GM10847 (cell line): ENCODE measurements around the gene CYB5R3.

Experiments used
- POLR2A ChIP-seq: IDR thresholded peaks from 2 replicates; pipeline ENCODE4 v1.6.1; 2011; ENCODE audit not compliant: insufficient read length; ENCODE audit errors: extremely low read depth

Gene CYB5R3

DNA sequence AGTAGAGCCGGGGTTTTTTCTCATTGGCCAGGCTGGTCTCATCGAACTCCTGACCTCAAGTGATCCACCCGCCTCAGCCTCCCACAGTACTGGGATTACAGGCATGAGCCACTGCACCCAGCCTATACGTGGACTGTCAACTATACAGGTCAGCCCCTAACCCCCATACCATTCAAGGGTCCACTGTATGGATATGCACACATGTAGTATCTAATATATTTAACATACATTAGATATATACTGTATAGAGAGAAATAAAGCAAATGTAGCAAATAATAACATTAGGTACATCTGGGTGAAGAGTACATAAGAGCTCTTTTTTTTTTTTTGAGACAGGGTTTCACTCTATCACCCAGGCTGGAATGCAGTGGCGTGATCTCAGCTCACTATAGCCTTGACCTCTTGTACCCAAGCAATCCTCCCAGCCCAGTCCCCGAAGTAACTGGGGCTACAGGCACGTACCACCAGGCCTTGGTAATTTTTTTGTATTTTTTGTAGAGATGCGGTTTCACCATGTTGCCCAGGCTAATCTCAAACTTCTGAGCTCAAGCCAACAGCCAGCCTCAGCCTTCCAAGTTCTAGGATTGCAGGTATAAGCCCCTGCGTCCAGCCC, 7.3 kb downstream of the CYB5R3 start:
- TF ChIP-seq POLR2A, result no peak

DNA sequence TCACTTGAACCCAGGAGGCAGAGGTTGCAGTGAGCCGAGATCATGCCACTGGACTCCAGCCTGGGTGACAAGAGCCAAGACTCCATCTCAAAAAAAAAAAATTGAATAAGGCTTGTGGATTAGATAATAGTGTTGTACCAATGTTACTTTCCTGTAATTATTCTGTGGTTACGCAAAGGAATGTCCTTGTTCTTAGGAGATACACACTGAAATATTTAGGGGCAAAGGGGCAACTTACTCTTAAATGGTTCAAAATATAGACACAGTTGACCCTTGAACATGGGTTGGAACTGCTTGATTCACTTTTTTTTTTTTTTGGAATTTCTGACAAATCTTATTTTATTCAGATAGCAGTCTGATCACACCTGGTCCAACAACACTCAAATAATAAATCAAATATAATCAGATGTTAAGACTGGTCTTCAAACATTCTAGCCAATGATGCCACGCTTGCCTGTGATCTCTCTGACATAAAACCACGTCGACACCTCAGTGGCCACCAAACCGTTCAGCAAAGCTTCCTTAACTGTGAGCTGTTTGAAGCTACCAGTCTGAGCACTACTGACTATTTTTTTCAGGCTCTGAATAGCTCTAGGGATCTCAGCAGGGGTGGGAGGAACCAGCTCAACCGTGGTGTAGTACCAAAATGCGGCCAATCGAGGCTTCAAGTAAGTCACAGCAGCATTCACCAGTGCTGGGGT, 9.5 kb downstream of the CYB5R3 start:
- TF ChIP-seq POLR2A, result no peak

DNA sequence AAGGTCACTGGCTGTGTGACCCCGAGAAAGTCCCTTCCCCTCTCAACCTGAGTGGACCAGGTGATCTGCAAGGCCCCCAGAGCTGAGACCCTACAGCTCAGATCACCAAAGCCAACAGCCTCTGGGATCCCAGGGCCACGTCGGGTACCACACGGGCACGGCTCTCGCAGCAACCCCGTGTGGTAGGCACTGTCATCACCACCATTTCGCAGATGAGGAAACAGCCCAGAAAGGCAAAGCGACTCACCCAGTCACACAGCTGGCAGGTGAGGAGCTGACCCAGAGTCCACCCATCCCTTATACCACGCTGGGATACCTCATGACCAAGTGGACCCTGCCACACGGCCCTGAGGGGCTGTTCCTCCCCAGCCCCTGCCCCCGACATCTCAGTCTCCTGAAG, 11.6 kb downstream of the CYB5R3 start:
- no peak for TF ChIP-seq POLR2A

DNA sequence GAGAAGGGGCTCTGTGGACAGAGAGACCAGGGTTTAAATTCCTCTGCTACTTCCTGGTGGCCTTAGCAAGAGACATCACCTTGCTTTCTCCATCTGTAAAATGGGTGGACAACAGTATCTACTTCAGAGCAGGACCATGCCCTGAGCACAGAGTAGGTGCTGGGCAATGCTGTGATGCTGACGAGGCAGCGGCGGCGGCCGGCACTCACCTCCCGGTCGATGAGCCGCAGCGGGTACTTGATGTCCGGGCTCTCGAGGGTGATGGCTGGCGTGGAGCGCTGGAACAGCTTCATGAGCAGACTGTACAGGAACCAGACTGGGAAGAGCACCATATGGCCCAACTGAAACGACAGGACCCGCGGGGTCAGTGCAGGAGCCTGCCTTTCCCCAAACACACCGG, 12.7 kb downstream of the CYB5R3 start:
- no peak for TF ChIP-seq POLR2A

DNA sequence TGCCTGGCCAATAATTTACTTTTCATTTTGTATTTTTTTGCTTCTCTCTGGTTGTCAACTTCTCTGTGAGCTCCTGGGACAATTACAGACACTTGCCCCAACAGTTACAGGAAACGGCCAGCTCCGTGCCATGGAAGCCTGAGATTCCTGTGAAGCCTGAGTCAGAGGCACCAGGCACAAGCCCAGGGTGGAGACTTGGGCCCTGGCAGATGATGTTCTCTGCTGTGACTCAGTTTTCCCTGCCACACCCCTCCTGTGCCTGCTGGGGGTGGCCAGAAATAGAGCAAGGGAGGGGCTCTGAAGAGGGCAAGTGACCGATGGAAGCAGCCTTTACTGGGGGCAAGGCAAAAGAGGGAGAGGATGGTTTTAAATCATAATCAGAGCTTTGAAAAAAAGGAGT, 13.7 kb downstream of the CYB5R3 start:
- TF ChIP-seq POLR2A, result no peak

DNA sequence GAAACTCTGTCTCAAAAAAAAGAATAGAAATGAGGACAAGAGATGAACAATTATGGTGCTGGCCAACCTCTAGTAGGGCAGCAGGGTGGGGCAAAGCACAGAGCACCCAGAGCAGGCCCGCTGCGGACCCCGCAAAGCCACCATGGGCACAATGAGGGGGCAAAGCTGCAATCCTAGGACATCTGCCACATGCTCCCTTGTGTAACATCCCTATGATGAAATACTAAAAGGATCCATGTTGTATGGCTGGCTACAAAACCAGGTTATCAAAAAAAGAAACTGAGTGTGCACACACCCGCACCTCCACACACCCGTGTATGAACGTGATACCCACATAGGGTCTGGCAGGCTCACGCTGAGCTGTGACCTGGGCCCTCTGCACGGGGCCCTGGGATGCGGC, 16.2 kb downstream of the CYB5R3 start:
- no peak for TF ChIP-seq POLR2A

DNA sequence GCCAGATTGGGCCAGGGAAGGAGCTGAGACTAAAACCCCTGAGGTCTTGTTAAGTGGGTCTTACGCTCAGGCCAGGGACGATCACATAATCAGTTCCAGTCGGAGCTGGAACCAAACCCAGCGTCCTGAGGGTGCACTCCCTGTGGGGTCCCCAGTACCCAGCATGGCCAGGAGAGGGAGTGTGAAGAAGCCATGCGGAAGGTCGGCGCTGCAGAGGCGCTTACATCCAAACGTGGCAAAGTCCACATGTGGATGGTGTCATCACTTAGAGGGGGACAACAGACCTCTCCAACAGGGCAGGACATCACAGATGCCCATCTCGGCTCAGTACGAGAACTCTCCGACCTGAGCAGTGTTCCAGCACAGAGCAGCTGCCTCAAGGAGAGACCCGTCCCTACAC, 17.1 kb downstream of the CYB5R3 start:
- TF ChIP-seq POLR2A, result no peak

DNA sequence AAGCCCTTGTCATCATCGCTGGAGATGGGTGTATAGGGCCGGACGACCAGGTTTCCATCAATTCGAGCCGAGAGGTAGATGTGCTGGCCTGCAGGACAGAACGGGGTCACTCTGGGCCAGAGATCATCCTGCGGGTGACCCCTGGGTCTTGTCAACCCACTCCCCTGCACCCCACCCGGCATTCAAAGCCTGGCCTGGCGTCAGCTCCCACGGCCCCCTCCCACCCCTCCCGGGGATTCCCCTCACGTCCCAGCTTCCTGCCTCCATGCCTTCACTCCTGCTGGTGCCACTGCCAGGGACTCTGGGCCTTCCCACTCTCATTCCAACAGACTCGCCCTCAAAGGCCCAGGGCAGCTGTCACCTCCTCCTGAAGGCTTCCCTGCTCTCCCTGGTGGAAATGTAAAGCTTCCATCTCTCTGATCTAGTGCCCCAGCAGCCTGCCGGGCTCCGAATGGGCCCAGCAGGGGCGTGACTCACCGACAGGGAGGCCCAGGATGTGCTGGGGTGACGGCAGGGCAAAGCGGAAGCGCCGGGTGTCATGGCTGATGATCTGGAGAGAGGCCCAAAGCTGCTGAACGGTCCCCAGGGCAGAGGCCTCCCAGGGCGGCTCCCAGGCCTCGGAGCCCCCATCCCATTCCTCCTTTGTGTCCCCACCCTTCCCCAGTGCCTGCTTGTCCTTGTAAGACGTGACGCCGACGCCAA, 18.1 kb downstream of the CYB5R3 start:
- no peak for TF ChIP-seq POLR2A

DNA sequence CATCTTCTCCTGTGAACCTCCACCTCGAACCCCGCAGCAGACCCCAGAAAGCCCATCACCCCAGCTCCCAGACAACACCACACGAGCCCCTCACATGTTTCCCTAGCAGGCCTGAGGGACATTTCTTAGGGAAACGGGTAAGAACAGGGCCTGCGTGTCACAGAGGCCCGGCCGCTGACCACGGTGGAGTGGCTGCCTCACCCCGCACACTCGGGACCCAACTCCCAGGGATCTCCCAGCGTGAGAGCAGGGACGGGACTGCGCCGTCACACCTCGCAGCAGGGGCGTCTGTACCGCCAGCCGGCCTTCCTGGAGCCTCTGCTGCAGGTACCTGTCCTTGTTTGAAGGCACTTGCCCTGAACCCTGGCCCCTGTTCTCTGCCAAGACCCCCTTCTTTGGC, 19.0 kb downstream of the CYB5R3 start:
- no peak for TF ChIP-seq POLR2A

DNA sequence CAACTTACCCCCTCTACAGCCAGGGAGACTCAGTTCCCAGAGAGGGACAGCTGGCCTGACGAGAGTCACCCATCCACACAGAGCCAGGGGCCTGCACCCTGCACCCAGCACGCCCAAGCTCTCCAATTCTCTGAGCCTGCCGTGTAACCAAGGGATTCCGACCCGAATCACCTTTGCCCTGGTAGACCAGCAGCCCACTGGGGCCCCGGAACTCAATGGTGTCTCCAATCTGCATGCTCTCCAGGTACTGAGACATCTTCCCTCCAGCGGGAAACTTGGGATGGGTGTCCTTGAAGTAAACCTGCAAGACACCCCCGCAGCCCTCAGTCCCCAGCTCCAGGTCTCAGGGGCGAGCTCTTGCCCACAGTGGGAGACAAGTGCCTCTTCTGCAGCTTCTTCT, 21.2 kb downstream of the CYB5R3 start:
- TF ChIP-seq POLR2A, result no peak

DNA sequence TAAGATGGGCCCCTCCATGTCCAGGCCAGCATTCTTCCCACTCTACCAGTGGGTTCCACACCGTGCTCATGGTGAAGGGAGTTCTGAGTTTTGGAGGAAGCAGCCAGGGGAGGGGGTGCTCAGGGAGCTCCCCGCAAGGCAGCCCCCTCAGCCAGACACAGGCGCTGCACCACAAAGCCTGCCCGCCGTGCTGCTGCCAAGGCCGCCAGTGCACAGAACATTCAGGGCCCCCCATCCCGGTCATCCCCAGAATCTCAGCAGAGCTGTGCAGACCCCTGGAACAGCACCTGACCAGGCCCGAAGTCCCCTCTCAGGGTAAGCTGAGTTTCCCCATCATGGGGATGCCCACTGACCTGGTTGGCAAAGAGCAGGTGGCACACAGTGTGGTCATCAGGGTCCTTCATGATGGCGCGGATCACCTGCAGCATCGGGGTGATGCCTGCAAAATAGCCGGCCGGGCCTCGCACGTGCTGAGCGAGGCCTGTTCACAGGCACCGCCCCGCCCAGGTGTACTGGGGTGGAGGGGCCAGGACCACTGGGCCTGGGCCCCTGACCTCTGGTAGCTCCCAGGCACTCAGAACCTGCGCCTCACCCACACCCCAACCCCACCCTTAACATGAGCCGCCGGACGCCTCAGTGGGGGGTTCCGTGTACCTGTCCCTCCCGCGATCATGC, 22.1 kb downstream of the CYB5R3 start:
- no peak for TF ChIP-seq POLR2A

DNA sequence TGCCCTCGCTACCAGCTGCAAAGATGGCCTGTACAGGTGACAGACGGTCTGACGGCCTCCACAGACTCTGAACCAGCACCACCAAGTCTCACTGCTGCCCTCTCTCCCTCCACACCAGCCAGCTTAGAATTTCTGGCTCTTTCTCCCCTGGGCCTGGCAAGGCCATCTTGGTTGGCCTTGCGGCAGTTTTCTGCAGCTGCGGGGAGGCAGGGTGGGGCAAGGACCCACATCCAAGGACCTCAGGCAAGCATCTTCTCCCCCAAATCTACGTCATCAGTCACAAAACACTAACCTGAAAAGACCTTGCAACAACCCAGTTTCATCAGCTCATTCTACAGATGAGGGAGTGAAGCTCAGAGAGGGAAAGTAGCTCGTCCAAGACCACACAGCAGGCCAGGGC, 22.8 kb downstream of the CYB5R3 start:
- no peak for TF ChIP-seq POLR2A

DNA sequence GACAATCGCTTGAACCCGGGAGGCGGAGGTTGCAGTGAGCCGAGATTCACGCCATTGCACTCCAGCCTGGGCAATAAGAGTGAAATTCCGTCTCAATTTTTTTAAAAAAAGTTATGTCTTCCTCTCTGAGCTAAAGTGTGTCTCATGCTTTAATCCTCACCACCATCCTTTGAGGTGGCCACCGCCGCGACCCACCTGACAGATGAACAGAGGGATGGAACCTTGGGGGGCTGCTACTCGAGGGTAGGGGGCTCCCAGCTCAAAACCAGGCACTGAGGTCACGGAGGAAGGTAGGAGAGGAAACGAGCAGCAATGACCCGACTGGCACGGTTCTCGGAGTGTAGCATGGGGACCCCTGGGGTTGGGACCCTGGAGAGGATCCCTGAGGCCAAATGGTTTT, 23.8 kb downstream of the CYB5R3 start:
- TF ChIP-seq POLR2A, result no peak

DNA sequence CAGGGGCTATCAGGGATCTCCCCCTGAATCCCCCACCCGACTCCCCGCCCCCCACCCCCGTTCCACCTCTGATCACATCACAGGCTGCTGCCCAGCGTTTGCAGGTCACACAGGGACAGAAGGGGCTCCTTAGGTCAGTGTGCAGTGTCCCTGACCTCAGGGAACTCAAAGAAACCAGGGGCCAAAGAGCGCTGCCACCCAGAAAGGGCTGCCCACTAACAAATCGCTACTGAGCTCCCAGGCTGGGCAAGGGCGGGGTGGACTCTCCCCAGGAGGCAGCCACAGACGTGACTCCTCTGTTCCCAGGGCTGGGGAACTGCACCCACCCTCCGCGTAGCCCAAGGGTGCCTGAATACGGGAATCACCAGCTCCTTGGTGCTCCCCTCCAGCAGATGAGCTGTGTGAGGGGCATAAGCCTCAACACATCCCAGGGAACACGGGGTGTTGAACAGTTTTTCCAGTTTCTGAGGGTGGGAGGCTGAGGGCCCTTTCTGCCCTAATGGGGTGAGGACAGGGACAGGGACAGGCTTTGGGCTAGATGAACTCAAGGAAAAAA, 24.6 kb downstream of the CYB5R3 start:
- no peak for TF ChIP-seq POLR2A

DNA sequence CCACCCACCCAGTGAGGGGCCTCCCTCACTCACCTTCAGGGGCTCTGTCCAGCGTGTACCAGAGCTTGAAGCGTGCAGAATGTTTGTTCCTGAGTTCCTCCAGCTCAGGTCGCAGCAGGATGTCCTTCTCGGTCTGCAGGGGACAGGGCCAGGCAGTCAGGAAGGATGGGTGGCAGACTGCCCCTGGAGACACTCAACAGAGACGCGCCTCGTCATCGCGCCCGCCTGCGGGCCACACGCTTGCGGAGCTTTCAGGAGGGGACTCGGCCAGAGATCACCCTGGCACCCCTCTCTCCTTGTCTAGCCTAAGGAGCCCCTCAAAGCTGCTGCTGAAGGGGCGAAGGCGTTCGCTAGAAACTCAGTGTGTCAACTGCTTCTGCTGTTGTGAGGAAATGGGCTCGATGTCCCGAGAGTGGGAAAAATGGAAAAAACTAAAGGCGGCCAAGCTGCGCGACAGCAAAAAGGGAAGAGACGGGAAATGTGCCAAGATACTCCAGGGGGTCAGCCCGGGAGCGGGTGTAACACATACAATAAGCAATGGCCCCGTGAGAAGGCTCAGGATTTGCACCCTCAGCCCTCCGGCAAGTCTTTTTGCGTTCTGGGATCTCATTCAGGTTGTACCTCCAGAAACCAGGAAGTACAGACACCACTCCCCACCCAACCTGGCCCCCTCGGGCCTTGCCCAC, 25.3 kb downstream of the CYB5R3 start:
- TF ChIP-seq POLR2A, result no peak
